Measurements from ENCODE around the gene EIF4G3.

The EIF4G3 gene

GRCh38 chr1:20950679-20951078, 226.0 kb downstream of the EIF4G3 start:
- H3K4me3 ChIP-seq (ENCODE audit: low read depth, low read length): no peak overlapping the region
- no peak for TF ChIP-seq CTCF (conservative IDR thresholded peaks at IDR 0.05; ENCODE audit: low read depth, low read length)
- DNase-seq (ENCODE audit: low read depth): no peak

GRCh38 chr1:20949871-20950590, 226.7 kb downstream of the EIF4G3 start:
- H3K4me3 ChIP-seq (ENCODE audit: low read depth, low read length): no peak overlapping the region
- DNase-seq (ENCODE audit: low read depth): no peak
- TF ChIP-seq CTCF (conservative IDR thresholded peaks at IDR 0.05; ENCODE audit: low read depth, low read length): no peak

- no peak for DNase-seq (ENCODE audit: low read depth)
- H3K4me3 ChIP-seq (ENCODE audit: low read depth, low read length): no peak overlapping the region
- no peak for TF ChIP-seq CTCF (conservative IDR thresholded peaks at IDR 0.05; ENCODE audit: low read depth, low read length)
Measured at GRCh38 chr1:20948101-20948500, 228.6 kb downstream of the EIF4G3 start.

GRCh38 chr1:20947409-20947808, 229.3 kb downstream of the EIF4G3 start:
- TF ChIP-seq CTCF (conservative IDR thresholded peaks at IDR 0.05; ENCODE audit: low read depth, low read length): no peak
- no peak for DNase-seq (ENCODE audit: low read depth)
- no peak overlapping the region for H3K4me3 ChIP-seq (ENCODE audit: low read depth, low read length)

GRCh38 chr1:20936621-20937020, 240.1 kb downstream of the EIF4G3 start:
- peak; percentile 38 for DNase-seq (ENCODE audit: low read depth)
- no peak overlapping the region for H3K4me3 ChIP-seq (ENCODE audit: low read depth, low read length)
- TF ChIP-seq CTCF (conservative IDR thresholded peaks at IDR 0.05; ENCODE audit: low read depth, low read length): no peak

GRCh38 chr1:20936216-20936615, 240.5 kb downstream of the EIF4G3 start:
- no peak for DNase-seq (ENCODE audit: low read depth)
- H3K4me3 ChIP-seq (ENCODE audit: low read depth, low read length): no peak overlapping the region
- no peak for TF ChIP-seq CTCF (conservative IDR thresholded peaks at IDR 0.05; ENCODE audit: low read depth, low read length)

- DNase-seq (ENCODE audit: low read depth): no peak
- no peak overlapping the region for H3K4me3 ChIP-seq (ENCODE audit: low read depth, low read length)
- TF ChIP-seq CTCF (conservative IDR thresholded peaks at IDR 0.05; ENCODE audit: low read depth, low read length): no peak
Measured at GRCh38 chr1:20935717-20936116, 241.0 kb downstream of the EIF4G3 start.
